ENCODE data around the gene DAD1.

DNA sequence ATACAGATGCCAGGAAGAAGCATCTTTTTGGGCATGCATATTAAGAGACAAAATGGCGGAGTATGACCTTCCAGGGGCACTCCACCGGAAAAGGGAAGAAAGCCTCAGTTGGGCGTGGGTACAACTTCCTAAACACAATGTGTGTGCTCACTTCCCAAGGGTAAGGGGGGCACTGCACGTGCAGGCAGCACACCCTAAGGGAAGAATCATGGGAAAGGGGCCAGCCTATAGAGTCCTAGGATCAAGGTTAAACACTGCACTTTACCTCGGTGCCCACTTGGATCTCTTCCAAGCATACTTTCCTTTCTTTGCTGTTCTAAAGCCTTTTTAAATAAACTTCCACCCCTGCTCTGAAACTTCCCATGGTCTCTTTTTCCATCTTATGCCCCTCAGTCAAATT is 40.3 kb upstream of the DAD1 start:
- no peak for TF ChIP-seq POLR2A (IDR thresholded peaks at IDR 0.05)
- TF ChIP-seq, protein P1, sequence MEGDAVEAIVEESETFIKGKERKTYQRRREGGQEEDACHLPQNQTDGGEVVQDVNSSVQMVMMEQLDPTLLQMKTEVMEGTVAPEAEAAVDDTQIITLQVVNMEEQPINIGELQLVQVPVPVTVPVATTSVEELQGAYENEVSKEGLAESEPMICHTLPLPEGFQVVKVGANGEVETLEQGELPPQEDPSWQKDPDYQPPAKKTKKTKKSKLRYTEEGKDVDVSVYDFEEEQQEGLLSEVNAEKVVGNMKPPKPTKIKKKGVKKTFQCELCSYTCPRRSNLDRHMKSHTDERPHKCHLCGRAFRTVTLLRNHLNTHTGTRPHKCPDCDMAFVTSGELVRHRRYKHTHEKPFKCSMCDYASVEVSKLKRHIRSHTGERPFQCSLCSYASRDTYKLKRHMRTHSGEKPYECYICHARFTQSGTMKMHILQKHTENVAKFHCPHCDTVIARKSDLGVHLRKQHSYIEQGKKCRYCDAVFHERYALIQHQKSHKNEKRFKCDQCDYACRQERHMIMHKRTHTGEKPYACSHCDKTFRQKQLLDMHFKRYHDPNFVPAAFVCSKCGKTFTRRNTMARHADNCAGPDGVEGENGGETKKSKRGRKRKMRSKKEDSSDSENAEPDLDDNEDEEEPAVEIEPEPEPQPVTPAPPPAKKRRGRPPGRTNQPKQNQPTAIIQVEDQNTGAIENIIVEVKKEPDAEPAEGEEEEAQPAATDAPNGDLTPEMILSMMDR (IDR thresholded peaks at IDR 0.05) = no peak
- TF ChIP-seq EP300 (IDR thresholded peaks at IDR 0.05) = no peak
